GM19438 (cell line): ENCODE results near the gene XPO6.
"Not testable (repeated sequence)": the region's sequence is repeated elsewhere in the genome, so short reads cannot be mapped to it uniquely, and the experiment has no call there.

Experiments
- ATAC-seq: cut with Tn5 transposase; IDR thresholded peaks from one replicate; pipeline ENCODE4 v1.9.1; 2021; ENCODE audit warnings: low read depth; ENCODE audit not compliant: unreplicated experiment

XPO6 gene, protein sequence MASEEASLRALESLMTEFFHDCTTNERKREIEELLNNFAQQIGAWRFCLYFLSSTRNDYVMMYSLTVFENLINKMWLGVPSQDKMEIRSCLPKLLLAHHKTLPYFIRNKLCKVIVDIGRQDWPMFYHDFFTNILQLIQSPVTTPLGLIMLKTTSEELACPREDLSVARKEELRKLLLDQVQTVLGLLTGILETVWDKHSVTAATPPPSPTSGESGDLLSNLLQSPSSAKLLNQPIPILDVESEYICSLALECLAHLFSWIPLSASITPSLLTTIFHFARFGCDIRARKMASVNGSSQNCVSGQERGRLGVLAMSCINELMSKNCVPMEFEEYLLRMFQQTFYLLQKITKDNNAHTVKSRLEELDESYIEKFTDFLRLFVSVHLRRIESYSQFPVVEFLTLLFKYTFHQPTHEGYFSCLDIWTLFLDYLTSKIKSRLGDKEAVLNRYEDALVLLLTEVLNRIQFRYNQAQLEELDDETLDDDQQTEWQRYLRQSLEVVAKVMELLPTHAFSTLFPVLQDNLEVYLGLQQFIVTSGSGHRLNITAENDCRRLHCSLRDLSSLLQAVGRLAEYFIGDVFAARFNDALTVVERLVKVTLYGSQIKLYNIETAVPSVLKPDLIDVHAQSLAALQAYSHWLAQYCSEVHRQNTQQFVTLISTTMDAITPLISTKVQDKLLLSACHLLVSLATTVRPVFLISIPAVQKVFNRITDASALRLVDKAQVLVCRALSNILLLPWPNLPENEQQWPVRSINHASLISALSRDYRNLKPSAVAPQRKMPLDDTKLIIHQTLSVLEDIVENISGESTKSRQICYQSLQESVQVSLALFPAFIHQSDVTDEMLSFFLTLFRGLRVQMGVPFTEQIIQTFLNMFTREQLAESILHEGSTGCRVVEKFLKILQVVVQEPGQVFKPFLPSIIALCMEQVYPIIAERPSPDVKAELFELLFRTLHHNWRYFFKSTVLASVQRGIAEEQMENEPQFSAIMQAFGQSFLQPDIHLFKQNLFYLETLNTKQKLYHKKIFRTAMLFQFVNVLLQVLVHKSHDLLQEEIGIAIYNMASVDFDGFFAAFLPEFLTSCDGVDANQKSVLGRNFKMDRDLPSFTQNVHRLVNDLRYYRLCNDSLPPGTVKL

DNA sequence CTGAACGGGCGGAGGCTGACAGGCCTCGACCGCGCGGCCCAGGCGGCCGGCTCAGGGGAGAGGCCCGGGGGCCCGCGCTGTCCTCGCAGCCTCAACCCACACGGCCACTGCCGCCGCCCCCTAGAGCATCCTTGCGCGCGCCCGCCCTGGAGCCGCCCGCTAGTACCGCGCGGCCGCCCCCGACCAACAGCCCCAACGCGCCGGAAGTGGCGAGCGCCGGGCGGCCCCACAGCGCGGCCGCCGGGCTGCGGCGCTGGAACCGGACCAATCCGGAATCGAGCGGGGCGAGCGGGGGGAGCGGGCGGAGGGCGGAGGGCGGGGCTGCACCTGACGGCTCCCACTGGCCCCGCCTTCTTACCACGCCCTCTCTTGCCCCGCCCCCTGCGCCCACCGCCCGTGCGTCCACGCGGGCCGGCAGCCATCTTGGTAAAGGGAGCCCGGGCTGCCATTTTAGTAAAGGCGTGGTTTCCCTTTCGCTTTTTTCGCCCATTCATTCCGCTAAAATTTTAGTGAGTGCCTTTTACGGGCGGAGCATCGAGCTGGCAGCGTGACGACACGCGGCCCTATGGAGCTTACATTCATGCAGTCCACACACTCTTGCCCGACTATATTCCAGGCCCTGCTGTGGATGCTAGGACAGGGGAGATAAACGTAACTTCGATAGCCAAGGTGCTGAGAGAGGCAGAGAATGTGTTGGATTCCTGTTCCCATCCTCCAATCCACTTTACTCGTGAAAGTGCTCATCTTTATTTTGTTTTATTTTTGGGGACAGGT is at the start of gene XPO6:
Gene XPO6, minus strand, starts transcription at position 208 of the 774 bp plus-strand sequence. CDS start 597 bp downstream, outside the sequence.
- peak; percentile 76 for ATAC-seq

DNA sequence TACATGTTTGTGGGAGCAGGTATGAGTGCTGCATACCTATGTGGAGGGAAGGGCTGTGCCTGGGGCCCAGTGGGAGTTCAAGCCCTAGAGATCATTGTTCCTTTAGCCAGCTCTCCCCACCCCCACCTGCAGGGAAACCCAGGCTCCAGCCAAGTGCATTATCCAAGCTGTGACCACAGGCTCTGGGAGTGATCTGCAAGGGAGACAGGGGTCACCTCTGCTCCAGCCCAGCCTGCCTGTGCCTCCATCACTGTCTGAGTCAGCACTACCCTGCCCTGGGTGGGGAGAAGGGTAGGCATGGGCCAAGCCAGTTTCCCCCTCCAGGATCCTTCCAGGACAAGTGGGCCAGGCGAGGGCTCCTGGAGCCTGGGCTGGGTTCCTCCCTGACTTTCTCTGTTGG is 48.4 kb upstream of the XPO6 start:
- no peak for ATAC-seq

DNA sequence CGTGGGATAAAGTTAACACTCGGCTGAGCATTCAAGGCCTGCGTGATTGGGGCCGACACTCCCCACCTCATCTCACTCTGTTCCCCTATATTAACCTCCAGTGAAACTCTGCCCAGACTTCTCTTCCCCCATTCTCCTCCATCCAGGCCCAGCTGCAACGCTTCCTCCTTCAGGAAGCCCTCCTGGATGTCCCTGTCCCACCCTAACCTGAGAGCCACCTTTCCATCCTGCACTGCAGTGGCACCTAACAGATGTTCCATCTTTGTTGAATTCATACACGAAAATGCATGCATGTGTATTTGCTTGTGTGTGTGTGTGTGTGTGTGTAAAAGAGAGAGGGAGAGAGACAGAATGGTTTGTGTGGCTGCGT is 48.0 kb upstream of the XPO6 start:
- ATAC-seq = no peak

DNA sequence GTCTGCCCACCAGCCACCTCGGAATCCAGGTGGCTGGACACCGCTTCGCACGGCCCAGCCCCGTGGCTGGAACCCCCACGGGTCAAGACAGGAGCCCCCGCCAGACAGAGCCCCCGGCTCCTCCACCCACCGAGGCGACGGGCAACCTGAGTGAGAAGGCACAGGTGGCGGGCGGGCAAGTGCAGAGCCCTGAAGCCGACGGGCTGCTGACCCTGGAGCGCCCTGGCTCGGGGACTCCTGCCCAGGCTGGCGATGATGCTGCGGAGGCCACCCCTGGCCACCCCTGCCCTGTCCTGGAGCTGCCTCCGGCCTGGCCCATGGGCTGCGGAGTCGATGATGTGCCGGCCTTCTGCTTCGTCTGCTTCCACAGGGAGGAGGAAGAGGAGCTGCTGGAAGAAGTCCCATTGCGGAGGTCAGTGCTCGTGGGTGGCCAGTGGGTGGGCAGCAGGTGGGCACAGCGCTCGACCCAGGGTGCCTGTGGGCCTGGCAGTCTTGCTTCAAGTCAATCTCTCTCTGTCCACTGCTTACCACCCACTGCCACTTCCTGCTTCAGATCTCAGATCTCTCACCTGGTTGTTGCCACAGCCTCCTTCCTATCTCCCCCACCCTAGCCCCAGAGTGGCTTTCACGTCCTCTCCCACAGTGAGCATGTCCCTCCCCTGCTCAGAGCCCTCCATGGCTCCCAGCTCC is 47.5 kb upstream of the XPO6 start:
- no peak for ATAC-seq

DNA sequence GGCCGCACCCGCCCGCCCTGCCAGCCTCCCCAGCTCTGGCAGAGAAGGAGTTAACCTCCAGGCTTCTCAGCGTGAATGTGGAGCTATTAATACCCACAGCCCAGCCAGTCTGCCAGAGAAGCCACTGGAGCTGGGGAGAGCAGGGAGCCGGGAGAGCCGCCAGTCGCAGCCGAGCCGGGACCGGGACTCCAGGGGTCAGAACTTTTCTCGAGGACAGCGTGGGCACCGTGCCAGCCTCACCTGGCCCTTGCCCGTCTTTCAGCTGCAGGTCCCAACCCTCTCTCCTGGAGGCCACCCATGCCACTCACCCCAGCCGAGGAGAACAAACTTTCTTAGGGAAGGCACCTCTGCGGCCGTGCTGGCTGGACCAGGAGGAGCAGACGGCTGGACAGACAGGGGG is 46.8 kb upstream of the XPO6 start:
- ATAC-seq = no peak

DNA sequence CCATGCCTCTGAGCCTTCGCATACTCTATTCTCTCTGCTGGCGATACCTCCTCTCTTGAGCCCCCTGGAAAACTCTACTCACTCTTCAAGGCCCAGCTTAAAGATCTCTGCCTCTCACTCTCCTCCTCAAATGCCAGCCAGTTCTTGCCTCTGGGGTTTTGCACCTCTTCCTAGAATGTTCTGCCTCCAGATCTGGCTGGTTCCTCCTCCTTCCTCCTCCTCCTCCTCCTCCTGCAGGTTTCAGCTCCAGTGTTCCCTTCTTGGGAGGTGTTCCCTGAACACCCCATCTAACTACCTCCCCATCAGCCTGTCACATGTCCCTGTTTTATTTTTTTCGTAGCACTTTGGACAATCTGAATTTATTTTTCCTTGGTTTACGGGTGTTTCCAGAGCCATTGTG is 45.5 kb upstream of the XPO6 start:
- no peak for ATAC-seq

DNA sequence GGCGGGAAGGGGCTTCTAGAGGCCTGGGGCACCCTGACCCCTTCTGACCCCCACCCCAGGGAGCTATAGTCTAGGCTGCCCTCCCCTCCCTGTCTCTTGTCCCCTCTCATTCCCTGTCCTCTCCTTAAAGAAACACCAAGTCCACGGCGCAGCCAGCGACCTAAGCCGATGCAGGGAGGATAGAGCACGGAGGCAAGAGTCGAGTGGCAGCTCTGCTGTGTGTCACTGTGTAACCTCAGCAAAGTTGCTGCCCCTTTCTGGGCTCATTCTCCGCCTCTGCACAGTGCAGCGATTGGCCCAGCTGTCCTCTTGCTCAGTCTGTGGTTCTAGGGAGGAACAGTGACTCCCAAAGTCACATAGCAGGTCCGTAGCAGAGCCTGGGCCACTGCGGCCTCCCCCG is 44.1 kb upstream of the XPO6 start:
- ATAC-seq = no peak

DNA sequence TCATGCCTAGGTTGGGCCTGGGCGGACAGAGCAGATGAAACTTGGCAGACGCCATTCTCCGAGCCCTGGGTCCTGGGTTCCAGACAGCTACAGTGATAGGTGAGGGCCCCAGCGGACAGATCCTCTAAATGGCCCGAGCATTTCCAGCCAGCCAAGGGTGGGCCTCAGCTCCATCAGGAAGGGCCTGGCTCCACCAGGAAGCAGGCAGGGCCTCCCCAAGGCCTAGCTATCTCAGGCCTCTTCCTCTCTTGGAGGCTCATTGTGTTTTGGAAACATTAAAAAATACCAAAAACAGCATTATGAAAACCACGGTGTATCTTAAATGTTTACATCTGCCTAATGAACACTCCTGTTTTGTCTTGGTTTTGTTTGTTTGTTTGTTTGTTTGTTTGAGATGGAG is 42.4 kb upstream of the XPO6 start:
- no peak for ATAC-seq

DNA sequence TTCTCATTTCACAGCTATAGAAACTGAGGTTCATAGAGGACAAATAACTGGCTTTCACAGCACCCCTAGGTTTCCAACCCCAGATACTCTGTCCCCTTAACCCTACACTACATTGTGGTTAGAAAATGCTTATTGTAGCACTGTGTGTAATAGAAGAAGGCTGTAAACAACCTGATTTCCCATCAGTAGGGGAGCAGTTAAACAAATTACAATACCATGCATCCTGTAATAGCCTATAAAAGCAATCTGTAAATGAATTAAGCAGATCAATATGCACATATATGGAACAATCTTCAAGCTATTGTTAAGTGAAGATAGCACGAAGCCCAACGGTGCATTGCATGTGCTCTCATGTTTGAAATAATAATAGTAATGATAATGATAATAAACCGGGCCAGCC is 39.2 kb upstream of the XPO6 start:
- ATAC-seq = no peak

DNA sequence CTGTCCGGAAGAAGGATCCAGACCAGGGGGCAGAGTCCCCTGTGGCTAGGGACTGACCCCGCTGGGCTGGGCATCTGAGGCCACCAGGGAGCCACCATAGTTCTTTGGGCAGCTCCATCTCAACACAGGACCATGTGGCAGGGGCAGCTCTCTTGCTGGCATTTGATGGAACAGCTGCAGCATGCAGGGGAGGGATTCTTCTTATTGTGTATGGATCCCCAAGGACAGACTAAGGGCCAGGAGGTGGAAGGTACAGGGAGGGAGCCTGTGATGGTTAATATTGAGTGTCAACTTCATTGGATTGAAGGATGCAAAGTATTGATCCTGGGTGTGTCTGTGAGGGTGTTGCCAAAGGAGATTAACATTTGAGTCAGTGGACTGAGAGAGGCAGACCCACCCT is 37.7 kb upstream of the XPO6 start:
- ATAC-seq = not testable (repeated sequence)

DNA sequence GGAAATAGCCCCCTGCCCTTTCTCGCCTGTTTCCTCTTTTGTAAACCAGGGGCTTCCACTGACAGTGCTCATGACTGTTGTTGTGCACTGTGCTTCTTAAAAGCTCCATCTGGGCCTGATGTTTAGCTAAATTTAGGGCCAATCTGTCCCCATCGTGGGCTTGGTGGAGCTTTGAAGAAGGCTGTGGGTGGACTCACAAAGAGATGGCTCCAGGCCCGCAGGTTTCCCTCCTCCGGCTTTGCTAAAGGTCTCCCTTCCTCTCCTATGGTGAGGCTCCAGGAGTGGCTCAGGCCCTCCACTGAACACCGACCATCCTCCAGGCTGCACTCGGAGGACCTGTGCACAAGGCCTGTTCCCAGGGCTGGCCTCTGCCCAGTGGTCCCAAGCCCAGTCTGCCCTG is 30.2 kb upstream of the XPO6 start:
- no peak for ATAC-seq

DNA sequence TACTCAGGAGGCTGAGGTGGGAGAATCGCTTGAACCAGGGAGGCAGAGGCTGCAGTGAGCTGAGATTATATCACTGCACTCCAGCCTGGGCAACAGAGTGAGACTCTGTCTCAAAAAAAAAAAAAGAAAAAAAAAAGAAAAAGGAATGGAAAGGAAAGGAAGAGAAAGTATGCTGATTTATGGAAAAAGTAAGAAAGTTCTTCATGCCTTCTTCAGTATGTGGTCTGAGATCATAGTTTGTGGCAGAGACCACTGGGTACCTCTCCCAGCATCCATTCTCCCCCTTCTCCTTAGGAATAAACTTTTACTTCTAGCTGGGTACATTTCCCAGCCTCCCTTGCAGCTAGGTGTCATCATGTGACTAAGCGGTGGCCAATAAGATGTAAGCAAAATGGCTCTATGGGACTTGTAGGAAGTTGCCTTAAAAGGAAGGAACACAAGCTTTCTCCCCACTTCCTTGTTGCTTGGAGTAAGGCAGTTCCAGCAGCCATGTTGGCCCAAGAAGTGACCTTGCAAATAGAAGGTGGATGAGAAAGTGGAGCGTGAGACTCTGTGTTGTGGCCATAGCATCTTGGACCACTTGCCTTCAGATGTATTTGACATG is 26.1 kb upstream of the XPO6 start:
- no peak for ATAC-seq

DNA sequence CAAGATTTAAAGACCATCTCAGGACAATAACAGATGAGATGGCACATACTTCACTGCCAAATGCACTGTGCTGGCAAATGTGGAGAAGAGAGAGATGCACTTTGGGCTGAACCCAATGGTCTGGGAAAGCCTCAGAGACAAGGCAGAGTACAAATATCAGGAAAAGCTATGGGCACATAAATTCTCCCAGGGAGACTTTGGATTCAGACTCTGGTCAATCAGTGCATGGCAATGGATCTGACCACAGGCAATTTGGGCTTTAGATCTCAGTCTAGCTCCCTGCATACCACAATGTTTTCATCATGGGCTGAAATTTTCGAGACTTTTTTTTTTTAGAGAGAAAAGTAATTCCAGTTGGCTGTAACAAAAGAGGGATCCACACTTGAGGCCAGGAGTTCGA is 20.0 kb upstream of the XPO6 start:
- no peak for ATAC-seq

DNA sequence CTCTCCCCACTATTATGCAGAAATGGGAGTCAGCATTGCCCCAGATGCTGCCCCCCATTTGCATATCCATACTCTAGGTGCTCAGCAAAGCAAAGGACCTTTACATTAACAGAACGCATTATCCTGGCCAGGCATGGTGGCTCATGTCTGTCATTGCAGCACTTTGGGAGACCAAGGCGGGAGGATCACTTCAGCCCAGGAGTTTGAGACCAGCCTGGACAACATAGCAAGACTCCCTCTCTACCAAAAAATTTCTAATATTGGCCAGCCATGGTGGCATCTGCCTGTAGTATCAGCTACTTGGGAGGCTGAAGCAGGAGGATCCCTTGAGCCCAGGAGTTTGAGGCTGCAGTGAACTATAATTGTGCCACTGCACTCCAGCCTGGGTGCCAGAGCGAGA is 12.1 kb upstream of the XPO6 start:
- ATAC-seq = not testable (repeated sequence)

DNA sequence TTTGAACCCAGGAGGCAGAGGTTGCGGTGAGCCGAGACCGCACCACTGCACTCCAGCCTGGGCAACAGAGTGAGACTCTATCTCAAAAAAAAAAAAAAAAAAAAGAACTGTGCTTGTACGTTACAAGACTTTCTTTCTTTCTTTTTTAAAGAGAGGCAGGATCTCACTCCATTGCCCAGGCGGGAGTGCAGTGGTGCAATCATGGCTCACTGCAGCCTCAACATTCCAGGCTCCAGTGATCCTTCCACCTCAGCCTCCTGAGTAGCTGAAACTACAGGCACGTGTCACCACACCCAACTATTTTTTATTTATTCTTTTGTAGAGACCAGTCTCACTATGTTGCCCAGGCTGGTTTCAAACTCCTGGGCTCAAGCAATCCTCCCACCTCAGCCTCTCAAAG is 8.0 kb upstream of the XPO6 start:
- not testable (repeated sequence) for ATAC-seq

DNA sequence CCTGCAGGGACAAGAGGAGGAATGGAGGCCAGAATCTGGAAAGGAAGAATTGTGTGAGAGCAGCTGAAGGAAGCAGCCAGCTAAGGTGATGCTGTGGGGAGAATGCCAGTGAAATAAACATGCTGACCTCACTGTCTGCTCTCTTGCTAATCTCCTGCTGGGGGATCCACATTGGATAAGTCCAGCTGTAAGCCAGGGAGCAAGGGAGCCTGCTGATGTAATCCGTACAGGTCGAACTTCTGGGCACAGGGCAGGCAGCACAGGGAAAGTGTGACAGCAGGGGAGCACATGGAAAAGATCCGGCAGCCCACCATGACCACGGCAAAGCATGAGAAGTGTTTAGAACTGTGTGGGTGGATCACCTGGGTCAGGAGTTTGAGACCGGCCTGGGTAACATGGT is 7.5 kb upstream of the XPO6 start:
- no peak for ATAC-seq

DNA sequence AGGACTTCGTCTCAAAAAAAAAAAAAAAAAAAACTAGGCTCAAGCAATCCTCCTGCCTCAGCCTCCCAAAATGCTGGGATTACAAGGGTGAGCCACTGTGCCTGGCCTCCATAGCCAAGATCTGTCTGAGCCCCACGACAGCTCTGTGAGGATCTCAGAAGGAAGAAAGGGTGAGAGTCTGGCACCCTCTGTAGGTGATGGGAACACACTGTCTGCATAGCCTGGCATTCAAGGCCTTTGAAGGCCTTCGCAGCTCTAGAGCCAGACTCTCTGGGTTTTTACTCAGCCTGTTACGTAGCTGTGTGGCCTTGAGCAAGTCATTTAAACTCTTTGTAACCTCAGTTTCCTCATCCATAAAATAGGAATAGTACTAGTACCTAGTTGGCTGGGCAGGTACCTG is 6.3 kb upstream of the XPO6 start:
- ATAC-seq = no peak

DNA sequence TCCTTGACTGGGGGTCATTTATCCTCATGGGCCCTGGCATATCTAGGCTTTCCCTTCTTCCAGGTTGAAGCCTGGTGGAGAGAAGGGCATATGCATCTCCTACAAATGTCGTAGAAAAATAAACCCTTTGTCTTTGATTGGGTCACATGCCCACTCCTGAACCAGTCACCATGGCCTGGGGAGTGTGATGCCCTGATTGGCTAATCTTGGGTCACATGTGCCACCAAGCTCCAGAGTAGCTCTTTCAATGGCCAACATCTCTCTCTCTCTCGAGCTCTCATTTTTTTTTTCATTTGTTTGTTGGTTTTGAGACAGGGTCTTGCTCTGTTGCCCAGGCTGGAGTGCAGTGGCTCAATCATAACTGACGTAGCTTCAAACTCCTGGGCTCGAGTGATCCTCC is 5.6 kb upstream of the XPO6 start:
- ATAC-seq = no peak

DNA sequence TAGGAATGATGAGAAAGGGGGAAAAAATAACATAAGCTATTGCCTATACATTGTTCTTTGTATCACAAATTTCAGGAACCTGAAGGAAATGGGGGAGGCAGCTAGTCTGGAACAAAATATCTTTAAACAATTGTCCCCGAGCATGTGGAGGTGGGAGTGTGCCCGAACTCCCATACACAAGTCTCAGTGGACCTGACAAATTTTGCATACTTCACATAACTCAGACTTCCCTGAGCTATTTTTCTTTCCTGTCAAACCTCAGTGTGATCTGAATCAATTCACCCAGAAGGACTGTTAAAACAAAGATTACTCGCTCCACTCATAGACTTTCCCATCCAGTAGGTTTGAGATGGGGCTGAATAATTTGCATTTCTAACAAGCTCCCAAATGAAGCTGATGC is 1.6 kb upstream of the XPO6 start:
- ATAC-seq = no peak

DNA sequence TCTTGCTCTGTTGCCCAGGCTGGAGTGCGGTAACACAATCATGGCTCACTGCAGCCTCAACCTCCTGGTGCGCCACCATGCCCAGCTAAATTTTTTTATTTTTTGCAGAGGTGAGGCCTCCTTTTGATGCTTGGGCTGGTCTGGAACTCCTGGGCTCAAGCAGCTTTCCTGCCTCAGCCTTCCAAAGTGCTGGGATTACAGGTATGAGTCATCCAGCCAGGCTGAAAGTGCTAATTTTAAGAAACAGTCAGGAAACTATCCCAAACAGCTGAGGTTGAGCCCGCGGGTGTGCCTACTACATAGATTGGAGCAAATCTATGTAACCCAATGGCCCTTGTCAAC is 738 bp upstream of the XPO6 start:
- ATAC-seq = no peak
